WTC11 (cell line): ENCODE data around the gene NNT. TPM values are rescaled to one million over a fixed set of nuclear protein-coding genes. Genes with fewer than 3 reads are reported as not detected.

Experiments used
- ATAC-seq: fragments of 200-7000 bp; cut with Tn5 transposase; 2 replicates; pipeline ENCODE4 v1.10.0; 2021; ENCODE audit warnings: mild to moderate bottlenecking, moderate library complexity
- CTCF ChIA-PET: fragments of 300-600 bp; sonication (Branson Sonifier 250); formaldehyde crosslinking; loops from one replicate; lab custom pipeline; 2021; ENCODE audit warnings: antibody characterized with exemption; lab: Charles Lee
- POLR2A ChIA-PET: fragments of 350-600 bp; sonication (Branson Sonifier 250); formaldehyde crosslinking; loops from one replicate; lab custom pipeline; 2021; ENCODE audit warnings: antibody characterized with exemption; lab: Charles Lee
- DNase-seq: peaks from one replicate; pipeline ENCODE4 v3.0.0; 2021; ENCODE audit warnings: low spot score
- H3K27ac Mint-ChIP-seq: 2 replicates; pipeline ENCODE4 v1.8.0; 2021; ENCODE audit warnings: mixed read lengths
- H3K27me3 Mint-ChIP-seq: 2 replicates; pipeline ENCODE4 v1.8.0; 2021; ENCODE audit warnings: low read depth, mild to moderate bottlenecking, moderate library complexity, mixed read lengths
- H3K36me3 Mint-ChIP-seq: 2 replicates; pipeline ENCODE4 v1.8.0; 2021; ENCODE audit warnings: mixed read lengths
- H3K4me1 Mint-ChIP-seq: 2 replicates; pipeline ENCODE4 v1.8.0; 2022; ENCODE audit warnings: mixed read lengths
- H3K4me3 Mint-ChIP-seq: 2 replicates; pipeline ENCODE4 v1.8.0; 2021; ENCODE audit warnings: mild to moderate bottlenecking, moderate library complexity, mixed read lengths
- H3K9me3 Mint-ChIP-seq: 2 replicates; pipeline ENCODE4 v1.8.0; 2021; ENCODE audit warnings: mixed read lengths
- CREB1 ChIP-seq: sonication (generic); formaldehyde crosslinking; IDR thresholded peaks from 2 replicates; pipeline ENCODE4 v1.8.0; 2023; ENCODE audit warnings: mild to moderate bottlenecking, missing genetic modification reagents
- ELF4 ChIP-seq: sonication (generic); formaldehyde crosslinking; IDR thresholded peaks from 2 replicates; pipeline ENCODE4 v1.8.1; 2022; ENCODE audit warnings: low read depth, mild to moderate bottlenecking, moderate library complexity, missing genetic modification reagents
- EMX1 ChIP-seq: fragments of 250-450 bp; sonication (Bioruptor Pico); IDR thresholded peaks from 2 replicates; pipeline ENCODE4 v1.8.0; 2021; ENCODE audit warnings: mild to moderate bottlenecking
- ESRRA ChIP-seq: sonication (generic); formaldehyde crosslinking; IDR thresholded peaks from 2 replicates; pipeline ENCODE4 v1.8.1; 2022; ENCODE audit warnings: mild to moderate bottlenecking, missing genetic modification reagents, borderline replicate concordance
- FOXK1 ChIP-seq: sonication (generic); formaldehyde crosslinking; IDR thresholded peaks from 2 replicates; pipeline ENCODE4 v1.8.0; 2022; ENCODE audit warnings: mild to moderate bottlenecking, moderate library complexity, missing genetic modification reagents
- HMGA2 ChIP-seq: fragments of 250-450 bp; sonication (Bioruptor Pico); IDR thresholded peaks from 2 replicates; pipeline ENCODE4 v1.4.0; 2021; ENCODE audit warnings: mild to moderate bottlenecking, moderate library complexity
- NFATC4 ChIP-seq: fragments of 250-450 bp; sonication (Bioruptor Pico); IDR thresholded peaks from 2 replicates; pipeline ENCODE4 v1.9.0; 2021; ENCODE audit warnings: mild to moderate bottlenecking
- NR1H2 ChIP-seq: sonication (generic); formaldehyde crosslinking; IDR thresholded peaks from 2 replicates; pipeline ENCODE4 v1.9.0; 2021; ENCODE audit warnings: mild to moderate bottlenecking, moderate library complexity, missing genetic modification reagents
- OVOL2 ChIP-seq: fragments of 250-450 bp; sonication (Bioruptor Pico); IDR thresholded peaks from 2 replicates; pipeline ENCODE4 v1.9.0; 2021; ENCODE audit warnings: mild to moderate bottlenecking, borderline replicate concordance
- RELA ChIP-seq: sonication (generic); formaldehyde crosslinking; IDR thresholded peaks from 2 replicates; pipeline ENCODE4 v1.8.1; 2022; ENCODE audit warnings: missing genetic modification reagents, mild to moderate bottlenecking, borderline replicate concordance
- TEAD4 ChIP-seq: sonication (generic); formaldehyde crosslinking; IDR thresholded peaks from 2 replicates; pipeline ENCODE4 v1.8.0; 2022; ENCODE audit warnings: mild to moderate bottlenecking, missing genetic modification reagents
- ZNF121 ChIP-seq: sonication (generic); formaldehyde crosslinking; IDR thresholded peaks from 2 replicates; pipeline ENCODE4 v1.8.0; 2023; ENCODE audit warnings: missing genetic modification reagents
- ZNF219 ChIP-seq: sonication (generic); formaldehyde crosslinking; IDR thresholded peaks from 2 replicates; pipeline ENCODE4 v1.8.0; 2023; ENCODE audit warnings: missing genetic modification reagents, mild to moderate bottlenecking, borderline replicate concordance
- ZNF396 ChIP-seq: fragments of 250-450 bp; sonication (Bioruptor Pico); IDR thresholded peaks from 2 replicates; pipeline ENCODE4 v1.8.0; 2021; ENCODE audit warnings: mild to moderate bottlenecking, moderate library complexity, borderline replicate concordance
- ZNF416 ChIP-seq: fragments of 250-450 bp; sonication (Bioruptor Pico); IDR thresholded peaks from 2 replicates; pipeline ENCODE4 v1.9.0; 2021; ENCODE audit warnings: mild to moderate bottlenecking, inconsistent platforms
- total RNA-seq: library from RNA; stranded (reverse); gene quantifications from 3 replicates; pipeline ENCODE4 v1.2.3, GENCODE V29; 2021
- TF ChIP-seq, protein P1 (sequence below): sonication (generic); formaldehyde crosslinking; IDR thresholded peaks from 2 replicates; pipeline ENCODE4 v1.8.1; 2022; ENCODE audit warnings: low read depth, mild to moderate bottlenecking, moderate library complexity, missing genetic modification reagents, borderline replicate concordance
- TF ChIP-seq, protein P2 (sequence below): sonication (generic); formaldehyde crosslinking; IDR thresholded peaks from 2 replicates; pipeline ENCODE4 v1.8.1; 2023; ENCODE audit warnings: mild to moderate bottlenecking, missing genetic modification reagents, moderate library complexity
- TF ChIP-seq, protein P3 (sequence below): sonication (generic); formaldehyde crosslinking; IDR thresholded peaks from 2 replicates; pipeline ENCODE4 v1.8.0; 2022; ENCODE audit warnings: mild to moderate bottlenecking, missing genetic modification reagents
- TF ChIP-seq, protein P4 (sequence below): sonication (generic); formaldehyde crosslinking; IDR thresholded peaks from 2 replicates; pipeline ENCODE4 v1.8.0; 2023; ENCODE audit warnings: mild to moderate bottlenecking, missing genetic modification reagents
- TF ChIP-seq, protein P5 (sequence below): sonication (generic); formaldehyde crosslinking; IDR thresholded peaks from 2 replicates; pipeline ENCODE4 v1.8.1; 2022; ENCODE audit warnings: missing genetic modification reagents, borderline replicate concordance
- TF ChIP-seq, protein P6 (sequence below): fragments of 250-450 bp; sonication (Bioruptor Pico); IDR thresholded peaks from 2 replicates; pipeline ENCODE4 v1.9.0; 2021; ENCODE audit warnings: mild to moderate bottlenecking
- TF ChIP-seq, protein P7 (sequence below): sonication (generic); formaldehyde crosslinking; IDR thresholded peaks from 2 replicates; pipeline ENCODE4 v1.8.1; 2023; ENCODE audit warnings: mild to moderate bottlenecking, missing genetic modification reagents
- TF ChIP-seq, protein P8 (sequence below): sonication (generic); formaldehyde crosslinking; IDR thresholded peaks from 2 replicates; pipeline ENCODE4 v1.8.1; 2022; ENCODE audit warnings: low read depth, missing genetic modification reagents, borderline replicate concordance

The NNT gene
- total RNA-seq, 1 experiment from 2014 or later: 37.6 TPM

DNA sequence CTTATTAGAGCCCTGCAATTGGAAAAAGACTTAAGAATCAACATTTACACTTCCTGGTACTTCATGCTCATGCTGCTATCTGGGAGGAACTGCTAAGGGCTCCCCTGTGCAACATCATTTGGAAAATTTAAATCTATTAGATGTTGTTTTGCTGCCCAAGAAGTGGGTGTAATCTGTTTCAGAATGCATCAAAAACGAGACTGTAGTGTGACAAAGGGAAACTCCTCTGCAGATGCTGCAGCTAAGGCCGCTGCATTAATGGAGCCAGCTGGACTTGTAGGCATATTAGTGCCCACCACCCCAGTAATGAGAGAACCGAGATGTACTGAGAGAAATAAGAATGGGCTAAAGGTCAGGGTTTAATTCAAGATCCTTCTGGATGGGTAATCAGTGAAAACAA, 35.0 kb upstream of the NNT start:
- DNase-seq (no peak), ATAC-seq (no peak)
- ChIA-PET CTCF (no interaction called here), POLR2A (no interaction called here)
- H3K27me3 Mint-ChIP-seq: no peaks in the 10 kb centered on the region
- H3K4me3 Mint-ChIP-seq: no peak overlapping the region
- H3K9me3 Mint-ChIP-seq: no peaks in the 10 kb centered on the region
- TF ChIP-seq FOXK1 (CRISPR knock-in tag) (no peak), CREB1 (no peak), TEAD4 (CRISPR knock-in tag) (no peak), ESRRA (no peak), ELF4 (CRISPR knock-in tag) (no peak), NFATC4 (no peak)
- TF ChIP-seq, protein P1, sequence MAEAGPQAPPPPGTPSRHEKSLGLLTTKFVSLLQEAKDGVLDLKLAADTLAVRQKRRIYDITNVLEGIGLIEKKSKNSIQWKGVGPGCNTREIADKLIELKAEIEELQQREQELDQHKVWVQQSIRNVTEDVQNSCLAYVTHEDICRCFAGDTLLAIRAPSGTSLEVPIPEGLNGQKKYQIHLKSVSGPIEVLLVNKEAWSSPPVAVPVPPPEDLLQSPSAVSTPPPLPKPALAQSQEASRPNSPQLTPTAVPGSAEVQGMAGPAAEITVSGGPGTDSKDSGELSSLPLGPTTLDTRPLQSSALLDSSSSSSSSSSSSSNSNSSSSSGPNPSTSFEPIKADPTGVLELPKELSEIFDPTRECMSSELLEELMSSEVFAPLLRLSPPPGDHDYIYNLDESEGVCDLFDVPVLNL (CRISPR knock-in tag): no peak
- TF ChIP-seq, protein P2, sequence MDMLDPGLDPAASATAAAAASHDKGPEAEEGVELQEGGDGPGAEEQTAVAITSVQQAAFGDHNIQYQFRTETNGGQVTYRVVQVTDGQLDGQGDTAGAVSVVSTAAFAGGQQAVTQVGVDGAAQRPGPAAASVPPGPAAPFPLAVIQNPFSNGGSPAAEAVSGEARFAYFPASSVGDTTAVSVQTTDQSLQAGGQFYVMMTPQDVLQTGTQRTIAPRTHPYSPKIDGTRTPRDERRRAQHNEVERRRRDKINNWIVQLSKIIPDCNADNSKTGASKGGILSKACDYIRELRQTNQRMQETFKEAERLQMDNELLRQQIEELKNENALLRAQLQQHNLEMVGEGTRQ (CRISPR knock-in tag): no peak
- no peaks in the 10 kb centered on the region for H3K36me3 Mint-ChIP-seq
- H3K27ac Mint-ChIP-seq: no peak overlapping the region
- H3K4me1 Mint-ChIP-seq: no peaks in the 10 kb centered on the region

DNA sequence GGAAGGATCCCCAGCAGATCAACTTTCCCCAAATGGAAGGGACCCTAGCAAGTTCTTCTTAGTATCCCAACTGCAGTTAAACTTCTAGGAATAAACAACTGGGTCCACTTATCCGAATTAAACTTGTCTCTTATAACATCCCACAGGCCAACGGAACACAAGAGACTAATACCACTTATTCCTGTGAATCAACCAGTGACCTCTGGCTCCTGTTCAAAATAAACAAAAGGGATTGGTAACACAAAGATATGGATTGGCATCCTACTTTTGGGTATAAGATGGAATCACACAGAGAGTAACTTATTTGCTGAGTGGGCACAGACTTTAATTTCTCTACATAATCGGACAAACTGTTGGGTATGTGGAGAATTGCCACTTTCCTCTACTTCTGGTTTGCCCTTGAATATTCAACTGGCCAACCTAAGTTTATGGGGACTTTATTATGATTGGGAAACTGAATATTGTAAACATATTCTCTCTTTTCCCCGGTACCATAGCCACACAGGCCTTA, 33.7 kb upstream of the NNT start:
- ATAC-seq: no peak
- TF ChIP-seq ZNF121 (CRISPR knock-in tag) (no peak), OVOL2 (no peak), RELA (no peak), HMGA2 (CRISPR knock-in tag) (no peak), EMX1 (no peak), NR1H2 (CRISPR knock-in tag) (no peak), ZNF416 (CRISPR knock-in tag) (no peak), ZNF396 (CRISPR knock-in tag) (no peak), ZNF219 (CRISPR knock-in tag) (no peak)
- TF ChIP-seq, protein P3, sequence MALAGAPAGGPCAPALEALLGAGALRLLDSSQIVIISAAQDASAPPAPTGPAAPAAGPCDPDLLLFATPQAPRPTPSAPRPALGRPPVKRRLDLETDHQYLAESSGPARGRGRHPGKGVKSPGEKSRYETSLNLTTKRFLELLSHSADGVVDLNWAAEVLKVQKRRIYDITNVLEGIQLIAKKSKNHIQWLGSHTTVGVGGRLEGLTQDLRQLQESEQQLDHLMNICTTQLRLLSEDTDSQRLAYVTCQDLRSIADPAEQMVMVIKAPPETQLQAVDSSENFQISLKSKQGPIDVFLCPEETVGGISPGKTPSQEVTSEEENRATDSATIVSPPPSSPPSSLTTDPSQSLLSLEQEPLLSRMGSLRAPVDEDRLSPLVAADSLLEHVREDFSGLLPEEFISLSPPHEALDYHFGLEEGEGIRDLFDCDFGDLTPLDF (CRISPR knock-in tag): no peak
- TF ChIP-seq, protein P4, sequence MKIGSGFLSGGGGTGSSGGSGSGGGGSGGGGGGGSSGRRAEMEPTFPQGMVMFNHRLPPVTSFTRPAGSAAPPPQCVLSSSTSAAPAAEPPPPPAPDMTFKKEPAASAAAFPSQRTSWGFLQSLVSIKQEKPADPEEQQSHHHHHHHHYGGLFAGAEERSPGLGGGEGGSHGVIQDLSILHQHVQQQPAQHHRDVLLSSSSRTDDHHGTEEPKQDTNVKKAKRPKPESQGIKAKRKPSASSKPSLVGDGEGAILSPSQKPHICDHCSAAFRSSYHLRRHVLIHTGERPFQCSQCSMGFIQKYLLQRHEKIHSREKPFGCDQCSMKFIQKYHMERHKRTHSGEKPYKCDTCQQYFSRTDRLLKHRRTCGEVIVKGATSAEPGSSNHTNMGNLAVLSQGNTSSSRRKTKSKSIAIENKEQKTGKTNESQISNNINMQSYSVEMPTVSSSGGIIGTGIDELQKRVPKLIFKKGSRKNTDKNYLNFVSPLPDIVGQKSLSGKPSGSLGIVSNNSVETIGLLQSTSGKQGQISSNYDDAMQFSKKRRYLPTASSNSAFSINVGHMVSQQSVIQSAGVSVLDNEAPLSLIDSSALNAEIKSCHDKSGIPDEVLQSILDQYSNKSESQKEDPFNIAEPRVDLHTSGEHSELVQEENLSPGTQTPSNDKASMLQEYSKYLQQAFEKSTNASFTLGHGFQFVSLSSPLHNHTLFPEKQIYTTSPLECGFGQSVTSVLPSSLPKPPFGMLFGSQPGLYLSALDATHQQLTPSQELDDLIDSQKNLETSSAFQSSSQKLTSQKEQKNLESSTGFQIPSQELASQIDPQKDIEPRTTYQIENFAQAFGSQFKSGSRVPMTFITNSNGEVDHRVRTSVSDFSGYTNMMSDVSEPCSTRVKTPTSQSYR (CRISPR knock-in tag): no peak
- TF ChIP-seq, protein P5, sequence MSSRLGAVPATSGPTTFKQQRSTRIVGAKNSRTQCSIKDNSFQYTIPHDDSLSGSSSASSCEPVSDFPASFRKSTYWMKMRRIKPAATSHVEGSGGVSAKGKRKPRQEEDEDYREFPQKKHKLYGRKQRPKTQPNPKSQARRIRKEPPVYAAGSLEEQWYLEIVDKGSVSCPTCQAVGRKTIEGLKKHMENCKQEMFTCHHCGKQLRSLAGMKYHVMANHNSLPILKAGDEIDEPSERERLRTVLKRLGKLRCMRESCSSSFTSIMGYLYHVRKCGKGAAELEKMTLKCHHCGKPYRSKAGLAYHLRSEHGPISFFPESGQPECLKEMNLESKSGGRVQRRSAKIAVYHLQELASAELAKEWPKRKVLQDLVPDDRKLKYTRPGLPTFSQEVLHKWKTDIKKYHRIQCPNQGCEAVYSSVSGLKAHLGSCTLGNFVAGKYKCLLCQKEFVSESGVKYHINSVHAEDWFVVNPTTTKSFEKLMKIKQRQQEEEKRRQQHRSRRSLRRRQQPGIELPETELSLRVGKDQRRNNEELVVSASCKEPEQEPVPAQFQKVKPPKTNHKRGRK (CRISPR knock-in tag): no peak
- TF ChIP-seq, protein P6, sequence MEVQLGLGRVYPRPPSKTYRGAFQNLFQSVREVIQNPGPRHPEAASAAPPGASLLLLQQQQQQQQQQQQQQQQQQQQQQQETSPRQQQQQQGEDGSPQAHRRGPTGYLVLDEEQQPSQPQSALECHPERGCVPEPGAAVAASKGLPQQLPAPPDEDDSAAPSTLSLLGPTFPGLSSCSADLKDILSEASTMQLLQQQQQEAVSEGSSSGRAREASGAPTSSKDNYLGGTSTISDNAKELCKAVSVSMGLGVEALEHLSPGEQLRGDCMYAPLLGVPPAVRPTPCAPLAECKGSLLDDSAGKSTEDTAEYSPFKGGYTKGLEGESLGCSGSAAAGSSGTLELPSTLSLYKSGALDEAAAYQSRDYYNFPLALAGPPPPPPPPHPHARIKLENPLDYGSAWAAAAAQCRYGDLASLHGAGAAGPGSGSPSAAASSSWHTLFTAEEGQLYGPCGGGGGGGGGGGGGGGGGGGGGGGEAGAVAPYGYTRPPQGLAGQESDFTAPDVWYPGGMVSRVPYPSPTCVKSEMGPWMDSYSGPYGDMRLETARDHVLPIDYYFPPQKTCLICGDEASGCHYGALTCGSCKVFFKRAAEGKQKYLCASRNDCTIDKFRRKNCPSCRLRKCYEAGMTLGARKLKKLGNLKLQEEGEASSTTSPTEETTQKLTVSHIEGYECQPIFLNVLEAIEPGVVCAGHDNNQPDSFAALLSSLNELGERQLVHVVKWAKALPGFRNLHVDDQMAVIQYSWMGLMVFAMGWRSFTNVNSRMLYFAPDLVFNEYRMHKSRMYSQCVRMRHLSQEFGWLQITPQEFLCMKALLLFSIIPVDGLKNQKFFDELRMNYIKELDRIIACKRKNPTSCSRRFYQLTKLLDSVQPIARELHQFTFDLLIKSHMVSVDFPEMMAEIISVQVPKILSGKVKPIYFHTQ: no peak
- TF ChIP-seq, protein P7, sequence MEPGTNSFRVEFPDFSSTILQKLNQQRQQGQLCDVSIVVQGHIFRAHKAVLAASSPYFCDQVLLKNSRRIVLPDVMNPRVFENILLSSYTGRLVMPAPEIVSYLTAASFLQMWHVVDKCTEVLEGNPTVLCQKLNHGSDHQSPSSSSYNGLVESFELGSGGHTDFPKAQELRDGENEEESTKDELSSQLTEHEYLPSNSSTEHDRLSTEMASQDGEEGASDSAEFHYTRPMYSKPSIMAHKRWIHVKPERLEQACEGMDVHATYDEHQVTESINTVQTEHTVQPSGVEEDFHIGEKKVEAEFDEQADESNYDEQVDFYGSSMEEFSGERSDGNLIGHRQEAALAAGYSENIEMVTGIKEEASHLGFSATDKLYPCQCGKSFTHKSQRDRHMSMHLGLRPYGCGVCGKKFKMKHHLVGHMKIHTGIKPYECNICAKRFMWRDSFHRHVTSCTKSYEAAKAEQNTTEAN (CRISPR knock-in tag): no peak
- TF ChIP-seq, protein P8, sequence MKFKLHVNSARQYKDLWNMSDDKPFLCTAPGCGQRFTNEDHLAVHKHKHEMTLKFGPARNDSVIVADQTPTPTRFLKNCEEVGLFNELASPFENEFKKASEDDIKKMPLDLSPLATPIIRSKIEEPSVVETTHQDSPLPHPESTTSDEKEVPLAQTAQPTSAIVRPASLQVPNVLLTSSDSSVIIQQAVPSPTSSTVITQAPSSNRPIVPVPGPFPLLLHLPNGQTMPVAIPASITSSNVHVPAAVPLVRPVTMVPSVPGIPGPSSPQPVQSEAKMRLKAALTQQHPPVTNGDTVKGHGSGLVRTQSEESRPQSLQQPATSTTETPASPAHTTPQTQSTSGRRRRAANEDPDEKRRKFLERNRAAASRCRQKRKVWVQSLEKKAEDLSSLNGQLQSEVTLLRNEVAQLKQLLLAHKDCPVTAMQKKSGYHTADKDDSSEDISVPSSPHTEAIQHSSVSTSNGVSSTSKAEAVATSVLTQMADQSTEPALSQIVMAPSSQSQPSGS: no peak

More for the DNA sequence above, 33.7 kb upstream of the NNT start:
- Mint-ChIP-seq H3K9me3 (no peaks in the 10 kb centered on the region), H3K27ac (no peak overlapping the region), H3K4me3 (no peak overlapping the region), H3K27me3 (no peaks in the 10 kb centered on the region), H3K4me1 (no peaks in the 10 kb centered on the region), H3K36me3 (no peaks in the 10 kb centered on the region)
- POLR2A ChIA-PET: no interaction called here
- CTCF ChIA-PET: no interaction called here
- no peak for DNase-seq
